NCI-H128 (cell line): Measurements from ENCODE around the gene IFNA13.

Experiments used
- DNase-seq: peaks from one replicate; lab custom pipeline; 2025; ENCODE audit not compliant: unreplicated experiment; lab: John Stamatoyannopoulos, UW

The IFNA13 gene

GRCh38 chr9:21357479-21358460, 10.1 kb downstream of the IFNA13 start:
- no peak for DNase-seq

- no peak for DNase-seq
Measured at GRCh38 chr9:21350787-21351186, 17.1 kb downstream of the IFNA13 start, which contains the start of gene IFNA6. TSS of gene IFNA6 (minus strand) at chr9:21350887. CDS start at chr9:21350887, 0 bp downstream.

DNA sequence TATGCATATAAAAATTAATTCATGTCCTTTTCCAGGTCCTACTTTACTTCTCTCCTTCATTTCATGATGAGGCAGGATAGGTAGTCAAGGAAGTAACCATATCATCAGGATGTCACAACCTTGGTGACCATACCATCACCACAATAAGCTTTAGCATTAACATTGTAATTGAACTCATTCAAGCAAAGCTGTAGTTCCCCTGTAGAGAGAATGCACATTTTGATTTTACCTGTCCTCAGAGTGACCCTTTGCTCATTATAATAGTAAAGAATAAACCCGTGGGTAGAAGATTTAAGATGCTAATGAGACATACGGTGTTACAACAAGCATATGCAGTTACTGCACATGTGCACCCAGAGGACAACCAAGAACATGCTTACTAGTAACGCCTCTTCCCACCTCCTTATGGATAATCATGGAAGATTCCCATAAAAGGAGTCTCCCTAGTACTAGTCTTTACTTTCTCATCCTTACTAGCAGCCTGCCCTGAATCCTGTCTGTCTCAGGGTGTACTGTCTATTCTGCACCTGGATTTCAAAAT, 19.4 kb downstream of the IFNA13 start:
- no peak for DNase-seq

- DNase-seq, result no peak
Measured at GRCh38 chr9:21340735-21341134, 27.1 kb downstream of the IFNA13 start.

DNA sequence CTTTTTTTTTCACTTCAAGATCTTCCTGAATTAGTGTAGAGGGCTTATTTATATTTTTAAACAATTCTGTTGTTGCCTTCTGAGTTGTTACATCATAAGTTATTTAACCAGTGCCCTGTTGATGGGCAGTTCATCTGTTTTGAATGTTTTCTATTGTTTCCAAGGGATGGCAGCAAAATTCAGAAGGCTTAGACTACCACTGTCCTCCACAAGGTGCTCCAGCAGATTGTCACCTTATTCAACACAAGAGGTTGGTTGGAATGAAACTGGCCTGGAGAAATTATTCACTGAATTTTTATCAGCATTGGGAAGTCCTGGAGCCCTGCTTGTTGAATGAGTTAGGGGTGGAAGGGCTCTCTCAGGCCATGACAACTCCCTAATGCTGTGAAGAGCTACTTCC, 31.4 kb downstream of the IFNA13 start:
- DNase-seq, result no peak

DNA sequence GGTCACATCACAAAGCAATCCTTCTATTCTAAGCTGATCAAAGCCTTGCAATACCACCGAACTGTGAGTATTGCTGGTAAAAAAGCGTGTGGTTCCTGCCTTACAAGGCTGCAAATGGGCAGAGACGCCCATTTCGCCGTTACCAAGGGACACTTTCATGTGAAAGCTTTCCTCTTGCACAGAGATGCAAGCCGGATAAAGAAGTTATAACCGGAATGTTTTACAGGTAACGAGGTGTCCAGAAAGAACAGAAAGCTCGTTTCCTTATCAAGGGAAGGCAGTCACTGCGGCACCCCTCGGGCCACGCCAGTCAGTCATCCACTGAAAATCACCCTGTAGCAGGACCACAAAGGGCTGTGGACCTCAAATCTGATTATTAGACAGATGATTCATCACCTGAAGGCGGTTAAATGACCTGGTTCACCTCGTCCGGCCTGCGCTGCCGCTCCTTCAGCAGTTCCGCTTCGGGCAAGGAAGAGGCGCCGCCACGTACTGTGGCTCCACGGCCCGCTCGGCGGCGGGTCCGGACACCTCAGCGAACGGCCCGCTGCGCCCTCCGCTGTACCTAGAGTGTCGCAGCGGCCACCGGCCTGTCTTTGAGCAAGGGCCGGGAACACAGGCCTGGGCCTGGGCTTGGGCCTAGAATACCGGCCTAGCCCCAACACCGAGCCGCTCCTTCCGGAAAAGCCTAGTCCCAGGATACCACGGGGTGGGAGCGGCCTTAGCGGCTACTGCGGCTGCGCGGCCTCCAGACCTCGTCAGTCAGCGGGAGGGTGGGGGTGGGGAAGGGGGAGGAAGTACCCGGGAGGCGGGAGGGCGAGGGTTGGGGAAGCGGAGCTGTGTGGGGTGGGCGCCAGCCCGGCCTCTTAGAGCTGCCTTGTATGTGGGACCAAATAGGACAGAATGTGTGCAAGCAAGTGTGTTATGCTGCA, 32.9 kb downstream of the IFNA13 start, which contains the start of gene KLHL9:
Gene KLHL9, minus strand, starts transcription at position 704 of the 932 bp plus-strand sequence. Its CDS starts 545 bp downstream, at position 159.
- peak; percentile 74 for DNase-seq

DNA sequence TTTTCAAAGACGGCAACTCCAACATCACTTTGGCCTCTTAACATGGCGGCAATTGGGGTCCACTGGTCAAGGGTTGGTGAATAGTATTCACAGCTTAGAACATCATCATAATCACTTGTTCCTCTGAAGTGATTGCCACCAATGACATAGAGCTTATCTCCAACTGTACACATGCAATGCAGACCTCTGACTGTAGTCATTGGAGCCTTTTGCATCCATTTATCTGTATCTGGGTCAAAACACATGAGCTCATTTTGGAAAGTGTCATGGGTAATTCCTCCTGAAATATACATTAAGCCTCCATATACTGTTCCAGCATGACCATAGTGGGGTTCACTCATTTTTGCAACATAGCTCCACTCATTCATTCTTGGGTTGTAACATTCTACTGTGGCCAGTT, 34.6 kb downstream of the IFNA13 start:
- DNase-seq, result no peak

DNA sequence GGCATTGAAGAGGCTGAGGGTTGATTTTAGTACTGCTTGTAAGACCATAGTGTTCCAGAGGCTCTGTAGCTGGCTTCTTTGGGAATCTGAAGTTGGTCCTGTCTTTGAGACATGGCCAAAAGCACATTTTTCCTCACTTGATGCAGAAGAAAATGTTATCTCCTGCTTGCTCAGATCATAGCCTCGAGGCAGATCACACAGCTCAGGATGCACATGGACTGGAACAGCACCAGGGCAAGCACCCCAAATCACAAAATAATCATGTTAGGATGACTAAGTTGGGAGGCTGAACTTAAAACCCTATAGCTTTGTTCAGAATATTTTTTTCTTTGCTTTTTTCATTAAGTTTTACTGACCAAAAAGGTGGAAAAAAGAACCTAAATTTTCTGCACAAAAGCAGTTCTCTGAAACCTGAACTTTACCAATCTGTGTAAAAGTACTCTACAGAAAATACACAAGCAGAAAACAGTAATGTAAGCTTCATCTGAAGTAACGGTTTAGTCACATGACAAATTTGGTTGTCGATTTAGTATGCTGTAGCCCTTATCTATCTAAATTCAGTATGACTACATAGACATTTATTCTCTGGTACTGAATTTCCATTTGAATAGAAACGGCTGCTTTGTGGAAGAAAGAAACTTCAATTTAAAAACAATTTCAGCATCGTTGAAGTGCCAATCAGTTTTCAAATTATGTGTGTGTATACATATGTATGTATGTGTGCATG, 36.0 kb downstream of the IFNA13 start:
- DNase-seq, result no peak

DNA sequence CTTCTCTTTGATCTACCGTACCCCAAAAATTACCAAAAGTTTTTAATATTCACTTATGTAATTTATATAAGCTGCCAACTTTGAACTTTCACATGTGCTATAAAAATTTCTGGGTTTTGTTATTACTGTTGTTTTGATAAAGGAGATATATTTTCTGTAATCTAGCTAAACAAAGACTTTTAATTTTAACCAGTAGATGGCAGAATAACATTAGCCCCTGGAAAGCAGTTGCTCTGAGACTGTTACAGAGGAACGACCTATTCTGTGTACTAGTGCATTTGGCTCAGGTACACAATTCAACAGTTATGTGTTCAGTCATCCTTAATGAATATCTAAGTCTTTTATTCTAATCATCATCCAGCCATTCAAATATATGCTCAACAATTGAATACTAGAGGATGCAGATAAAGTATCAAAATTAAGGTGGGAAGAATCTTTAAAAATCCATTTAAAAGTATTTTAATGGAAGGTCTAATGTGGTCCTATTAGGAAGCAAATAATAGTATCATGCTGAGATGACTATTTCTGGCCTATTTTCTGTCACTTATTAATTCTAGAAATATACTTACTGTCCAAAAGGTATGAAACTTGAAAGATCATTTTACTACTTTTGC, 41.2 kb downstream of the IFNA13 start:
- DNase-seq, result no peak

DNA sequence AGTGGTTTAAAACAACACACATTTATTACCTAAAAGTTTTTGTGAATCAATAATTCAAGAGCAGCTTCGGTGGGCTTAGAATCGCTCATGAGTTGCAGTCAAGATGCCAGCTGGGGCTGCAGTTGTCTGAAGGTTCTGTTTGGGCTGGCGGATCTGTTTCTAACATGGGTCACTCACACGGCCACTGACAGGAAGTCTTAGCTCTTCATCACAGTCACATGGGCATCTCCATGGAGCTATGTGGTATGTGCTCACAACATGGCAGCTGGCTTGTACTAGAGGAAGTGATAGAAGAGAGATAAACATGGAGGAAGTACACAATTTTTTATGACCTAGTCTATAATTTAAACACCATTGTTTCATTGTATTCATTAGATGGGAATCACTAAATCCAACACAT, 43.8 kb downstream of the IFNA13 start:
- no peak for DNase-seq

- no peak for DNase-seq
Measured at GRCh38 chr9:21322911-21323461, 44.9 kb downstream of the IFNA13 start.

DNA sequence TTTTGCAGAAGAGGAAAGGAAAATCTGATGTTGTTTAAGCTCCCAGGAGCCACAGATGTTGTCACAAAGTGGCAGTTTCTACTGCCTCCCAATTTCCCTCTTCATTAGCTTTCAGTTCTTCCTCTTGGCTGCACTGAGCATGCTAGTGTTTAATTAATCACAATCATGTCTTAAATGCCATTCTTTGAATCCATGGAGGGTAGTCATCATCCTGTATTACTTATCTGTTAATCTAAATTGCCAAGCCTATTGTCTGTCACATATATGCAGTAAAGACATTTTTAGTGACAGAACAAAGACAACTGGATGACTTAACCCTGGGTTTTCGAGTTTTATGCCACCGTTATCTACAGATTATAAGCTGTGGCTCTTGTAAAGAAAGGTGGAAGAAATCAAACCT, 47.4 kb downstream of the IFNA13 start:
- DNase-seq, result no peak

- DNase-seq, result no peak
Measured at GRCh38 chr9:21317956-21318923, 49.6 kb downstream of the IFNA13 start.
